HL-60/S4 (cell line): ENCODE measurements around the gene LRRC40.
"Not testable (repeated sequence)": the region's sequence is repeated elsewhere in the genome, so short reads cannot be mapped to it uniquely, and the experiment has no call there.

Source experiments
- in situ Hi-C: fragments of 300-500 bp; cut with MboI; formaldehyde crosslinking; loops from 2 replicates; pipeline ENCODE4 v1.14.3; 2022; ENCODE audit warnings: low sequenced_read_pairs

The LRRC40 gene

GRCh38 chr1:70204139-70204538 is 1.2 kb downstream of the LRRC40 start:
- in situ Hi-C loops = no loop called here

GRCh38 chr1:70202173-70202758 is 3.1 kb downstream of the LRRC40 start:
- in situ Hi-C loops = no loop called here

GRCh38 chr1:70200065-70200464 is 5.3 kb downstream of the LRRC40 start:
- in situ Hi-C loops = no loop called here

- in situ Hi-C loops = no loop called here
These were observed 9.0 kb downstream of the LRRC40 start for GRCh38 chr1:70196333-70196732.

- in situ Hi-C loops = no loop called here
These were observed 10.0 kb downstream of the LRRC40 start for GRCh38 chr1:70195342-70195741.

- in situ Hi-C loops = no loop called here
These were observed 10.8 kb downstream of the LRRC40 start for GRCh38 chr1:70194601-70195000.

GRCh38 chr1:70192446-70192845 is 12.9 kb downstream of the LRRC40 start:
- in situ Hi-C loops = not testable (repeated sequence)

GRCh38 chr1:70190180-70190579 is 15.2 kb downstream of the LRRC40 start:
- in situ Hi-C loops = no loop called here

GRCh38 chr1:70188522-70188921 is 16.9 kb downstream of the LRRC40 start:
- in situ Hi-C loops = no loop called here

GRCh38 chr1:70185181-70185580 is 20.2 kb downstream of the LRRC40 start:
- in situ Hi-C loops = not testable (repeated sequence)

GRCh38 chr1:70171512-70171911 is 33.9 kb downstream of the LRRC40 start:
- in situ Hi-C loops = no loop called here

GRCh38 chr1:70169018-70169839 is 36.1 kb downstream of the LRRC40 start:
- in situ Hi-C loops = no loop called here

- in situ Hi-C loops = no loop called here
These were observed 37.1 kb downstream of the LRRC40 start for GRCh38 chr1:70168283-70168682.

GRCh38 chr1:70164350-70164749 is 41.0 kb downstream of the LRRC40 start:
- in situ Hi-C loops = no loop called here

- in situ Hi-C loops = no loop called here
These were observed 48.8 kb downstream of the LRRC40 start for GRCh38 chr1:70156529-70157120.

GRCh38 chr1:70153739-70154138 is 51.6 kb downstream of the LRRC40 start:
- in situ Hi-C loops = no loop called here

- in situ Hi-C loops = no loop called here
These were observed 54.9 kb downstream of the LRRC40 start for GRCh38 chr1:70150444-70150843.

GRCh38 chr1:70146488-70146887 is 58.9 kb downstream of the LRRC40 start:
- in situ Hi-C loops = no loop called here

- in situ Hi-C loops = no loop called here
These were observed 62.2 kb downstream of the LRRC40 start for GRCh38 chr1:70143048-70143659.

GRCh38 chr1:70142075-70142474 is 63.3 kb downstream of the LRRC40 start:
- in situ Hi-C loops = no loop called here

- in situ Hi-C loops = no loop called here
These were observed 64.5 kb downstream of the LRRC40 start for GRCh38 chr1:70140894-70141293.

GRCh38 chr1:70140343-70140742 is 65.0 kb downstream of the LRRC40 start:
- in situ Hi-C loops = no loop called here
